ENCODE measurements around the gene UBXN10. TPM values are rescaled to one million over a fixed set of nuclear protein-coding genes. Genes with fewer than 3 reads are reported as not detected.
A peak's percentile ranks its signal among the peaks of the same experiment; 100 is the strongest.

The UBXN10 gene
- total and polyA plus RNA-seq, 11 donors, result 0.14 to 2.6 (median 1.1) TPM

GRCh38 chr1:20179371-20180128, 6.3 kb upstream of the UBXN10 start:
- DNase-seq (no peak), ATAC-seq (no peak)
- Histone ChIP-seq H3K4me3 (no peak overlapping the region), H3K4me1 (no peaks in the 10 kb centered on the region), H3K9me3 (no peaks in the 10 kb centered on the region), H3K36me3 (no peaks in the 10 kb centered on the region), H3K27me3 (peaks cover 0 to 13% (median 0%) of the 10 kb centered on the region in 9 donors), H3K27ac (peak overlapping the region in 1 of 12 donors; percentile 79)
- 83 to 94% (median 91%) methylated on average over 2 of the region's 2 CpGs for WGBS, 4 donors
- intact Hi-C loops (cut with DNase I), result no loop called here
- TF ChIP-seq CTCF (IDR thresholded peaks at IDR 0.05) (no peak), POLR2A (IDR thresholded peaks at IDR 0.05) (no peak)

GRCh38 chr1:20180129-20180843, 5.6 kb upstream of the UBXN10 start:
- Histone ChIP-seq H3K36me3 (no peaks in the 10 kb centered on the region), H3K4me1 (peaks cover 0 to 4% (median 0%) of the 10 kb centered on the region in 12 donors), H3K27ac (peak overlapping the region in 1 of 12 donors; percentile 79), H3K27me3 (peaks cover 0 to 13% (median 0%) of the 10 kb centered on the region in 9 donors), H3K4me3 (no peak overlapping the region), H3K9me3 (no peaks in the 10 kb centered on the region)
- intact Hi-C loops (cut with DNase I), result no loop called here
- DNase-seq, result no peak
- TF ChIP-seq CTCF (IDR thresholded peaks at IDR 0.05) (no peak), POLR2A (IDR thresholded peaks at IDR 0.05) (no peak)
- no peak for ATAC-seq
- 67 to 76% (median 71%) methylated on average over 6 of the region's 6 CpGs for WGBS, 4 donors

- DNase-seq (no peak), ATAC-seq (no peak)
- TF ChIP-seq POLR2A (IDR thresholded peaks at IDR 0.05), result no peak
- no peak for TF ChIP-seq CTCF (IDR thresholded peaks at IDR 0.05)
- H3K36me3 ChIP-seq, result no peaks in the 10 kb centered on the region
- H3K4me3 ChIP-seq, result no peak overlapping the region
- intact Hi-C loops (cut with DNase I), result no loop called here
- H3K27ac ChIP-seq, result no peak overlapping the region
- no peaks in the 10 kb centered on the region for H3K9me3 ChIP-seq
- WGBS, 4 donors, result 65 to 75% (median 71%) methylated on average over 3 of the region's 3 CpGs
- peaks cover 0 to 10% (median under 1%) of the 10 kb centered on the region in 12 donors for H3K4me1 ChIP-seq
- peaks cover 0 to 14% (median 0%) of the 10 kb centered on the region in 9 donors for H3K27me3 ChIP-seq
These were observed 5.1 kb upstream of the UBXN10 start for GRCh38 chr1:20180844-20181207.

GRCh38 chr1:20182415-20182814, 3.5 kb upstream of the UBXN10 start:
- H3K4me3 ChIP-seq, result no peak overlapping the region
- DNase-seq (no peak), ATAC-seq (no peak)
- intact Hi-C loops (cut with DNase I), result no loop called here
- H3K36me3 ChIP-seq, result no peaks in the 10 kb centered on the region
- H3K9me3 ChIP-seq, result no peaks in the 10 kb centered on the region
- H3K27me3 ChIP-seq, result peaks cover 0 to 27% (median 8%) of the 10 kb centered on the region in 9 donors
- H3K4me1 ChIP-seq, result peaks cover 0 to 24% (median 10%) of the 10 kb centered on the region in 12 donors
- no peak for TF ChIP-seq CTCF (IDR thresholded peaks at IDR 0.05)
- TF ChIP-seq POLR2A (IDR thresholded peaks at IDR 0.05), result no peak
- H3K27ac ChIP-seq, result peak overlapping the region in 1 of 12 donors; percentile 92
